ENCODE results near the gene DENND1B. TPM values are rescaled to one million over a fixed set of nuclear protein-coding genes. Genes with fewer than 3 reads are reported as not detected.
A peak's percentile ranks its signal among the peaks of the same experiment; 100 is the strongest.

Gene DENND1B
- total and polyA plus RNA-seq, 2 donors (not counting 1 experiment from before 2014, with no cell fraction given), result 5.5 to 8.4 TPM

DNA sequence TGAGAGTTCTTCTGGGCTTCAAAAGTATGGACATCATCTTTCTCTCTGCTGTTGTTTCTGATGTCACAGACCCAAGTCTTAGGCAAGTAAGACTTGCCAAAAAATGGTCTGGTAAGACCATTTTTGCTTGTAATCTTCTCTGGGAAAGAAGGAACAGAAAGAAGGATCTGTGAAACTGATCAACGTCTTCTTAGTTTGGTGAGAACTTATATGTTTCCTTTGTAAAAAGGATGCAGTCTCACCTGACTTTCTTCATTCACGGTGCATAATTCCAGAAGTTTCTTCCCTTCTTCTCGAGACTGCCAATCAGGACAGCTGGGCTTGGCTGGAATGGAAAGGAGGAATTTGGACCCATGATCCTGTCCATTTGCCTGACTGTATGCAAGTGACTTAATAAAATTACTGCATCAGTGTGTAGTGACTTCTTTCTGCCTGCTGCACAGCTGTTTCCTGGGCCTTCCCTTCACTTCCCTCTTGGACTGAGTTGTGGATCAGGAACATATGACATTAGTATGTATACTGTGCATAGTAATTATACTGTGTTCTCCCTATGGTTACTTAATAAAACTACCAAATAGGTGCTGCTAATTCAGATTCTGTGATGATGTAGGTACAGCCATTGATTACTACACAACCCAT lies 7.6 kb upstream of the DENND1B start:
- Histone ChIP-seq H3K36me3 (ENCODE audit: control insufficient read depth, insufficient read depth, low read length) (no peaks in the 10 kb centered on the region), H3K27ac (ENCODE audit: insufficient read depth, low read length) (no peak overlapping the region), H4K20me1 (ENCODE audit: control insufficient read depth, extremely low read depth, insufficient read depth, low read length) (no peaks in the 10 kb centered on the region), H3K4me3 (replicated peaks in 1 of 4; ENCODE audit: control extremely low read depth in 1 of 4, insufficient read depth in 1 of 4, low read depth in 3 of 4, low read length in 4 of 4) (no peak overlapping the region), H3K9ac (ENCODE audit: insufficient read depth, low read length) (no peak overlapping the region), H3K27me3 (ENCODE audit: control insufficient read depth, insufficient read depth, low read length) (no peaks in the 10 kb centered on the region), H3K9me3 (ENCODE audit: control insufficient read depth, insufficient read depth, low read depth, low read length) (no peaks in the 10 kb centered on the region), H2AFZ (ENCODE audit: low read length) (no peak overlapping the region), H3K4me2 (ENCODE audit: extremely low read depth, insufficient read depth, low read length) (no peak overlapping the region), H3K4me1 (ENCODE audit: control insufficient read depth, extremely low read depth, insufficient read depth, low read length) (no peaks in the 10 kb centered on the region), H3K79me2 (ENCODE audit: control insufficient read depth, insufficient read depth, low read length) (no peaks in the 10 kb centered on the region)
- DNase-seq (ENCODE audit: low read depth in 2 of 2), result no peak
- no peak for TF ChIP-seq EZH2 (IDR thresholded peaks at IDR 0.05; ENCODE audit: low read length, missing control alignments)
- TF ChIP-seq, protein P1, sequence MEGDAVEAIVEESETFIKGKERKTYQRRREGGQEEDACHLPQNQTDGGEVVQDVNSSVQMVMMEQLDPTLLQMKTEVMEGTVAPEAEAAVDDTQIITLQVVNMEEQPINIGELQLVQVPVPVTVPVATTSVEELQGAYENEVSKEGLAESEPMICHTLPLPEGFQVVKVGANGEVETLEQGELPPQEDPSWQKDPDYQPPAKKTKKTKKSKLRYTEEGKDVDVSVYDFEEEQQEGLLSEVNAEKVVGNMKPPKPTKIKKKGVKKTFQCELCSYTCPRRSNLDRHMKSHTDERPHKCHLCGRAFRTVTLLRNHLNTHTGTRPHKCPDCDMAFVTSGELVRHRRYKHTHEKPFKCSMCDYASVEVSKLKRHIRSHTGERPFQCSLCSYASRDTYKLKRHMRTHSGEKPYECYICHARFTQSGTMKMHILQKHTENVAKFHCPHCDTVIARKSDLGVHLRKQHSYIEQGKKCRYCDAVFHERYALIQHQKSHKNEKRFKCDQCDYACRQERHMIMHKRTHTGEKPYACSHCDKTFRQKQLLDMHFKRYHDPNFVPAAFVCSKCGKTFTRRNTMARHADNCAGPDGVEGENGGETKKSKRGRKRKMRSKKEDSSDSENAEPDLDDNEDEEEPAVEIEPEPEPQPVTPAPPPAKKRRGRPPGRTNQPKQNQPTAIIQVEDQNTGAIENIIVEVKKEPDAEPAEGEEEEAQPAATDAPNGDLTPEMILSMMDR (conservative IDR thresholded peaks at IDR 0.05 in 1 of 2, IDR thresholded peaks at IDR 0.05 in 1 of 2; ENCODE audit: low read depth in 1 of 2, low read length in 2 of 2), result no peak

DNA sequence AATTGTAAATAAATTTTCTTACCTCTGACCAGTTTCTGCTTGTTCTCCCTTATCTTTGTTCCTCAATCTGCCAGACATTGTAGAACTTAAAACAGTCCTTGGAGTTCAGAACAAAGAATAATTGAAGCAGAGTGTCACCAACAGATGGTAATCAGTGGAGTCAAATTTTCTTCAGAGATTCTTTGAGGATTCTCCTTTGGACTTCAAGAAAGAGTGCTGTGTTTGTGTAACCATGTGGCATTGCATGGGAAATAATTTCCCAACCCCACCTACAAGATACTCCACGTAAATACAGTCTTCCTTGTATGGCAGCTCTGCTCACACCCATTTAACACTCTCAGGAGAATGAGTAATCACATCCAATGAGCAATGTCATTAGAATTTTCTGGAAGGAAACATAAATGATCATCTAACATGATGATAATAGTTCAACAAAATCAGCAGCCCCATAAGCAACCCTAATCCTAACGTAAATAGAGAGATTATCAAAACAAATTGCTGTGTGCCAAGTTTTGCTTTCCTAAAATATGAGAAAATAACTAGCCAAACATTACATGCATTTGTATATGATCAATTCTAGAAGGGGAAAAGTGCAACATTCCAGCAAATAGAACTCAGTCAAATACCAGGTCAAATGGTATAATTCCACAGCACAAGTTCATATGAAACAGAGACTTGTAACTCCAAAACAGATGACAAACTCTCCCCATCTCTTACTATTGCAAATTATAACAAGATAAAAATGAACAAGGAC lies 6.9 kb upstream of the DENND1B start:
- TF ChIP-seq, protein P1 (conservative IDR thresholded peaks at IDR 0.05 in 1 of 2, IDR thresholded peaks at IDR 0.05 in 1 of 2; ENCODE audit: low read depth in 1 of 2, low read length in 2 of 2), result no peak
- TF ChIP-seq EZH2 (IDR thresholded peaks at IDR 0.05; ENCODE audit: low read length, missing control alignments), result no peak
- H3K4me3 ChIP-seq (replicated peaks in 1 of 4; ENCODE audit: control extremely low read depth in 1 of 4, insufficient read depth in 1 of 4, low read depth in 3 of 4, low read length in 4 of 4), result no peak overlapping the region
- no peaks in the 10 kb centered on the region for H4K20me1 ChIP-seq (ENCODE audit: control insufficient read depth, extremely low read depth, insufficient read depth, low read length)
- no peak overlapping the region for H3K9ac ChIP-seq (ENCODE audit: insufficient read depth, low read length)
- H3K27me3 ChIP-seq (ENCODE audit: control insufficient read depth, insufficient read depth, low read length), result no peaks in the 10 kb centered on the region
- H2AFZ ChIP-seq (ENCODE audit: low read length), result no peak overlapping the region
- H3K9me3 ChIP-seq (ENCODE audit: control insufficient read depth, insufficient read depth, low read depth, low read length), result no peaks in the 10 kb centered on the region
- no peaks in the 10 kb centered on the region for H3K4me1 ChIP-seq (ENCODE audit: control insufficient read depth, extremely low read depth, insufficient read depth, low read length)
- DNase-seq (ENCODE audit: low read depth in 2 of 2), result peak; percentile 26 to 69
- no peak overlapping the region for H3K27ac ChIP-seq (ENCODE audit: insufficient read depth, low read length)
- H3K4me2 ChIP-seq (ENCODE audit: extremely low read depth, insufficient read depth, low read length), result no peak overlapping the region
- H3K36me3 ChIP-seq (ENCODE audit: control insufficient read depth, insufficient read depth, low read length), result no peaks in the 10 kb centered on the region
- H3K79me2 ChIP-seq (ENCODE audit: control insufficient read depth, insufficient read depth, low read length), result no peaks in the 10 kb centered on the region

DNA sequence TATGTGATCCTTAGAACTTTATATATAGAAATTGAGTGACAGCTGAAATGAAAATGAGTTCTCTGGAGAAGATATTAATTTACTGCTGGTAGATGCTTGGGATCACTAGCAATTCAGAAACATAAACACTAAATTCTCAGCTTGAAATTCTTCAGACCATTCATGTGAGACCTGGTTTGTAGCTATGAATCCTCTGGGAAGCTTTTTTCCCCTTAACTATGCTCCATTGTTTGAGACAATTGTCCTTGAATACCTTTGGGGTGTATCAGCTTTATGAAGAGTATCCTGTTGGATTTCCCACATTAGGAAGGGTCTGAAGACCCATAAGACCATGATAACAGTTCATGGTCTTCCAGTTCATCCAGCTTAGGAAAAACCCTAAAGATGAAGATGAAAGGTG lies 4.6 kb upstream of the DENND1B start:
- Histone ChIP-seq H3K9ac (ENCODE audit: insufficient read depth, low read length) (no peak overlapping the region), H2AFZ (ENCODE audit: low read length) (no peak overlapping the region), H3K27ac (ENCODE audit: insufficient read depth, low read length) (no peak overlapping the region), H3K4me2 (ENCODE audit: extremely low read depth, insufficient read depth, low read length) (no peak overlapping the region), H3K36me3 (ENCODE audit: control insufficient read depth, insufficient read depth, low read length) (no peaks in the 10 kb centered on the region), H3K9me3 (ENCODE audit: control insufficient read depth, insufficient read depth, low read depth, low read length) (no peaks in the 10 kb centered on the region), H3K4me3 (replicated peaks in 1 of 4; ENCODE audit: control extremely low read depth in 1 of 4, insufficient read depth in 1 of 4, low read depth in 3 of 4, low read length in 4 of 4) (no peak overlapping the region), H3K4me1 (ENCODE audit: control insufficient read depth, extremely low read depth, insufficient read depth, low read length) (peaks cover 7% of the 10 kb centered on the region), H4K20me1 (ENCODE audit: control insufficient read depth, extremely low read depth, insufficient read depth, low read length) (no peaks in the 10 kb centered on the region), H3K79me2 (ENCODE audit: control insufficient read depth, insufficient read depth, low read length) (no peaks in the 10 kb centered on the region), H3K27me3 (ENCODE audit: control insufficient read depth, insufficient read depth, low read length) (no peaks in the 10 kb centered on the region)
- no peak for TF ChIP-seq EZH2 (IDR thresholded peaks at IDR 0.05; ENCODE audit: low read length, missing control alignments)
- TF ChIP-seq, protein P1 (conservative IDR thresholded peaks at IDR 0.05 in 1 of 2, IDR thresholded peaks at IDR 0.05 in 1 of 2; ENCODE audit: low read depth in 1 of 2, low read length in 2 of 2), result no peak
- no peak for DNase-seq (ENCODE audit: low read depth in 2 of 2)

Measured in fibroblast of lung (primary cell).